GM12872 (cell line): ENCODE results near the gene CLIP1.

Experiments used
- CTCF ChIP-seq: IDR thresholded peaks from 3 replicates; pipeline ENCODE4 v1.5.1; 2011; ENCODE audit warnings: low read depth, mild to moderate bottlenecking, low read length, moderate library complexity; ENCODE audit not compliant: insufficient read depth

The CLIP1 gene

DNA sequence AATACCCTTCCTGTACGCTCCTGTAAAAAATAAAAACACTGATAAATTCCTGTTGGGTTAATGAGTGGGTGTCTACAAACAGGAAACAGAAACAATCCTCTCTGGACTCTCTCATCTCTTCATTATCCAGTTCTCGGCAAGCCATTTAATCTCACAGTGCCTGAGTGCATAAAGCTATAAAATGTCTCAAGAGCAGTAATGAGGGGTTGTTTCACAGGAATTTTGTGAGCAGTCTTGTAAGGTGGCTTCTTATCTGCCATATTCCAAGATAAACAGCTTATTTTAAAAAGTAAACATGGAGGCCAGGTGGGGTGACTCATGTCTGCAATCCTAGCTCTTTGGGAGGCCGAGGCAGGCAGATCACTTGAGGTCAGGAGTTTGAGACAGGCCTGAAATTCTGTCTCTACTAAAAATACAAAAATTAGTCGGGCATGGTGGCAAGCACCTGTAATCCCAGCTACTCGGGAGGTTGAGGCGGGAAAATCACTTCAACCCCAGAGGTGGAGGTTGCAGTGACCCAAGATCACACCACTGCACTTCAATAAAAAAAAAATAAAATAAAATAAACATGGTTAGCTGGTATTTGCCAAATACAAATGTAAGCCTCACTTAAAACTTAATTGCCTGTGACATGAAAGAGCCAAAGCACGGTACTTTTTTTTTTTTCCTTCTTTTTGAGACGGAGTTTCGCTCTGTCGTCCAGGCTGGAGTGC, 54.0 kb downstream of the CLIP1 start:
- TF ChIP-seq CTCF, result no peak

DNA sequence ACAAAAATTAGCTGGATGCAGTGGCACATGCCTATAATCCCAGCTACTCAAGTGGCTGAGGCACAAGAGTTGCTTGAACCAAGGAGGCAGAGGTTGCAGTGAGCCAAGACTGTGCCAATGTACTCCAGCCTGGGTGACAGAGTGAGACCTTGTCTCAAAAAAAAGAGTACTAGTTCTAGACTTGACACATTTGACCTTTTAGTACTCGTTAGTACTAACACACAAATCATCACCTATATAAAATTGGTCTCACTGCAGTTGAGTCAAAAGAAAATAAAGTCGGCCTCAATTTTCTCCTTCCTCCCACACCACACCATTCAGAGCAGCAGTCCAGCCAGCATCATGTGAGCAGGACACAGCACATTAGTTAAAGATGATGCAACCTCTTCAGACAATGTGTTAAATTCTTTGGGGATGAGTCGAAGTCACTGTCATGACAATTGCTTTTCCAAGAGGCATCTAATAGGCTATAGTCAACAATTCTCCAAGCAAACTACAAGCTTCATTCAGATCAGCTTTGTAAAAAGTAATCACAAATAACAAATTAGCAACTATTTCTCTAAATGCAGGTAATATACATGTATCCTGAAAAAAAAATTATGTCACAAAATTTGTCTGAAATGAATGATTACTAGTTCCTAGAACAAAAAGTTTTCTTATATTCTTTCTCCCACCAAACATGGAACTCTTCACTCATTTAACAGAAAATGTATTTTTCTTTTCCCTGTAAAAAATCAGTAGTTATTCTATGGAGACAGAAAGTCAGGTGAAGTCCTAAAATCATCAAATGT, 55.6 kb downstream of the CLIP1 start:
- TF ChIP-seq CTCF, result no peak

- TF ChIP-seq CTCF, result no peak
These were observed 58.7 kb downstream of the CLIP1 start for GRCh38 chr12:122363782-122364181.

DNA sequence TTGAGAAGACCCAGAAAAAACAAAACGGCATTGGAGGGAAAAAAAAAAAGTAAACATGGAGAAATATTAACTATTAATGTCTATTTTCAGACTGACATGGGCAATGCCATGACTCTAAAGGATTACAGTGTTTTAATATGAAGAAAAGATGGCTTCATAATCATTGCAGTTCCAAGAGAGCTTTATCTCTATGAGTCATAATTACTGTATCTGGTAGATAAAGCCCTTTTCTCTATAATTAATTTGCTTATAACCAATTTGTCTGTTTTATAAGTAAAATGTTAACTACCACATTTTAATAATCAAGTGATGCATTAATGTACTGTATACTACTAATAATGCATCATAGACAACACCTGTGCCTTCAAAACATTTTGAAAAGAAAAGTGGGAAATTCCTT, 59.7 kb downstream of the CLIP1 start:
- TF ChIP-seq CTCF, result no peak

GRCh38 chr12:122356192-122356635, 66.3 kb downstream of the CLIP1 start:
- TF ChIP-seq CTCF, result peak; percentile 80

- TF ChIP-seq CTCF, result no peak
These were observed 66.8 kb downstream of the CLIP1 start for GRCh38 chr12:122355706-122356105.

DNA sequence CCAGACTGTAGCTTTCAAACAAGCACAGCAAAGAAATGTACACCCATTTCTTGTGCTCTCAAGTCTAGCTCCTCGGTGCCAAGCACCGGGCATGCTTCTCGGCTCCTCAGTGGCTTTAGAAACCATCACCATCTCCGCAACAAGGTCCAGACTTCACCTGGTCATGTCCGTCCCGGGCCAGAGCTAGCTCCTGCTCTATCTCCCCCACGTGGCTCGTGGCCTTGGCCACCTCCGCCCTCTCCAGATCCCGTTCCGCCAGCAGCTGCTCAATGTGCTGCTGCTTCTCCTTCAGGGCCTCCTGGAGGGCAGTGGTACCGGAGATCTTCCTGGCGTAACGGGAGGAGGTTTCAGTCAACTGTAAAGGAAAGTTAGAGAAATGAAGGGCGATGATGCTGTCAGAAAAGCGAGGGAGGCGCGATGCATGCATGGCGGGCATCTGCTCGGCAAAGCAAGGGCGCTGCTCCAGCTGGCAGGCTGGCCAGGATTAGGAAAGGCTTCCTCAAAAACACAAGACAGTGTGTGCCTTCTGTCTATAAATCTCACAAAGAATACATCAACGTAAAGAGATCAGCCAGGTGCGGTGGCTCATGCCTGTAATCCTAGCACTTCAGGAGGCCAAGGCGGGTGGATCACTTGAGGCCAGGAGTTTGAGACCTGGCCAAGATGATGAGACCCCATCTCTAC, 67.4 kb downstream of the CLIP1 start:
- no peak for TF ChIP-seq CTCF
